ENCODE measurements around the gene MSH3. TPM values are rescaled to one million over a fixed set of nuclear protein-coding genes. Genes with fewer than 3 reads are reported as not detected.

MSH3 gene
- total and polyA plus RNA-seq, 2 of the 8 experiments (the other 6 are each of a cell fraction or from before 2014, with no cell fraction given), result 3.6 to 22.6 TPM

DNA sequence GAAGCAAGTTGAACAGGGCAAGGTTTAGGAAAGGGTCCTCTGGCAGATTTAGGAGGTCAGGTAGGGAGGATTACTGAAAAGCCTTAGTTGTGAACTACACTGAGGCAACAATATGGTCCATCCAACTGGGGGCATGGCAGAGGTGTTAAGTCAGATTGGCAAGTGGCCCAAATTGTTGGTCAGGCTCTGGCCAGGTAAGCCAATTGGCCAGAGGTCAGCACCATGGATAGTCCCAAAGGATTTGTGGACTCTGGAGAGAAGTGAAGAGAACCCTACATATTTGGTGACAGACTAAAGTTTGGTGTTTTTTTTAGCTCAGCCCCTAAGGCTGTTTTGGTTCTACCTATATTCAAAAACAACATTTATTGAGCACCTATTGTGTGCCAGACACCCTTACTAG lies 266.6 kb downstream of the MSH3 start:
- Histone ChIP-seq H3K56ac (replicated peaks; ENCODE audit: insufficient read length, low read depth, low read length) (no peak overlapping the region), H3K4me2 (ENCODE audit: insufficient read depth in 1 of 2, low read depth in 2 of 2, low read length in 2 of 2) (no peak overlapping the region), H2BK120ac (replicated peaks; ENCODE audit: low read depth, low read length) (no peak overlapping the region), H2BK15ac (ENCODE audit: low read length) (no peak overlapping the region), H2AK5ac (ENCODE audit: low read depth, low read length) (no peak overlapping the region), H4K20me1 (replicated peaks in 1 of 2; ENCODE audit: control insufficient read depth in 1 of 2, insufficient read depth in 2 of 2, low read length in 2 of 2) (no peaks in the 10 kb centered on the region), H3K27me3 (replicated peaks in 1 of 4; ENCODE audit: control insufficient read depth in 3 of 4, extremely low read depth in 1 of 4, insufficient read depth in 3 of 4, low read length in 3 of 4) (no peaks in the 10 kb centered on the region), H4K8ac (ENCODE audit: extremely low read depth, insufficient read depth, low read length) (no peak overlapping the region), H3K79me1 (ENCODE audit: low read depth, low read length) (no peaks in the 10 kb centered on the region), H3K18ac (ENCODE audit: extremely low read depth, low read length) (no peak overlapping the region), H3K4ac (replicated peaks; ENCODE audit: insufficient read length, low read depth, low read length) (no peak overlapping the region), H2BK5ac (ENCODE audit: low read depth, low read length) (no peak overlapping the region), H3K14ac (ENCODE audit: insufficient read length) (no peak overlapping the region), H3K23me2 (ENCODE audit: low read depth, low read length) (no peaks in the 10 kb centered on the region), H3K23ac (ENCODE audit: insufficient read length) (no peak overlapping the region), H2BK12ac (ENCODE audit: low read depth, low read length) (no peak overlapping the region), H3K9ac (replicated peaks in 1 of 4; ENCODE audit: extremely low read depth in 1 of 4, low read depth in 3 of 4, low read length in 3 of 4) (no peak overlapping the region), H3K79me2 (ENCODE audit: control insufficient read depth in 1 of 2, insufficient read depth in 2 of 2, low read length in 2 of 2) (no peaks in the 10 kb centered on the region), H2BK20ac (ENCODE audit: low read length) (no peak overlapping the region), H3K9me3 (ENCODE audit: insufficient read depth in 2 of 2, low read depth in 1 of 2, low read length in 1 of 2) (no peaks in the 10 kb centered on the region), H3K4me1 (replicated peaks in 1 of 4; ENCODE audit: control insufficient read depth in 3 of 4, insufficient read depth in 4 of 4, low read length in 3 of 4) (no peaks in the 10 kb centered on the region), H3K27ac (ENCODE audit: low read depth, low read length) (no peak overlapping the region), H4K91ac (replicated peaks; ENCODE audit: insufficient read length, low read length) (no peak overlapping the region), H2AFZ (ENCODE audit: low read length) (no peak overlapping the region), H3K4me3 (ENCODE audit: extremely low read depth in 1 of 4, insufficient read depth in 2 of 4, low read depth in 3 of 4, low read length in 4 of 4) (no peak overlapping the region), H4K5ac (ENCODE audit: insufficient read length, low read depth, low read length) (no peak overlapping the region), H3K36me3 (ENCODE audit: control insufficient read depth in 2 of 4, insufficient read depth in 4 of 4, low read length in 3 of 4) (no peaks in the 10 kb centered on the region)
- peak; percentile 55 for FAIRE-seq
- peak in 1 of 2 experiments; percentile 45 for DNase-seq (ENCODE audit: low read depth in 1 of 2, low spot score in 2 of 2)
- CTCF ChIA-PET (ENCODE audit: partially characterized antibody), result interaction anchor here (0.8 to 1.9 kb wide), 5 partner anchors 8 to 274 kb away, joined by 3 to 4 read pairs (median 3); no protein-coding TSS in a partner anchor
- TF ChIP-seq POU5F1 (IDR thresholded peaks at IDR 0.05; ENCODE audit: low read depth, low read length), result no peak
- TF ChIP-seq CHD2 (IDR thresholded peaks at IDR 0.05; ENCODE audit: low read length), result no peak
- no peak for TF ChIP-seq ZNF274 (IDR thresholded peaks at IDR 0.05; ENCODE audit: borderline replicate concordance, extremely low read depth, low read length)
- TF ChIP-seq HDAC6 (IDR thresholded peaks at IDR 0.05; ENCODE audit: low read depth, low read length), result no peak
- TF ChIP-seq SAP30 (IDR thresholded peaks at IDR 0.05; ENCODE audit: insufficient read depth, insufficient replicate concordance, low read length), result no peak
- TF ChIP-seq NRF1 (IDR thresholded peaks at IDR 0.05; ENCODE audit: low read depth, low read length), result no peak
- no peak for TF ChIP-seq CBX8 (IDR thresholded peaks at IDR 0.05; ENCODE audit: borderline replicate concordance, low read depth, low read length)
- no peak for TF ChIP-seq FOSL1 (IDR thresholded peaks at IDR 0.05; ENCODE audit: insufficient read depth, low read depth, low read length)
- POLR2A ChIA-PET (ENCODE audit: partially characterized antibody), result interaction anchor here (0.6 kb wide), 1 partner anchor 1388 kb away, joined by 4 read pairs; no protein-coding TSS in a partner anchor

Data from H1 (cell line).